ENCODE measurements around the gene SFXN4.

Gene SFXN4

GRCh38 chr10:119209035-119209735 lies 43.7 kb upstream of the SFXN4 start:
- Histone ChIP-seq H3K4me1 (peaks cover 0 to 57% (median 39%) of the 10 kb centered on the region in 4 donors), H3K36me3 (no peaks in the 10 kb centered on the region), H3K27ac (peak overlapping the region; percentile 87 to 90), H3K27me3 (no peaks in the 10 kb centered on the region), H3K4me3 (peak overlapping the region; percentile 87 to 97), H3K9me3 (no peaks in the 10 kb centered on the region)
- TF ChIP-seq CTCF (IDR thresholded peaks at IDR 0.05) = peak; percentile 83 to 90
- intact Hi-C loops (cut with DNase I; ENCODE audit: low total_unique reads) = loop anchor here (5.0 to 10.0 kb wide), 3 partner anchors 108 to 206 kb away; no protein-coding TSS in a partner anchor
- peak; percentile 77 to 83 for DNase-seq

- peaks cover 0 to 50% (median 35%) of the 10 kb centered on the region in 4 donors for H3K4me1 ChIP-seq
Observed at GRCh38 chr10:119208553-119208940, 43.0 kb upstream of the SFXN4 start.

GRCh38 chr10:119207713-119208552 lies 42.4 kb upstream of the SFXN4 start:
- peaks cover 0 to 44% (median 30%) of the 10 kb centered on the region in 4 donors for H3K4me1 ChIP-seq
- DNase-seq = peak; percentile 62 to 77
- TF ChIP-seq CTCF (IDR thresholded peaks at IDR 0.05) = no peak
- no peaks in the 10 kb centered on the region for H3K27me3 ChIP-seq
- peak overlapping the region; percentile 87 to 97 for H3K4me3 ChIP-seq
- intact Hi-C loops (cut with DNase I; ENCODE audit: low total_unique reads) = loop anchor here (5.0 to 10.0 kb wide), 3 partner anchors 109 to 207 kb away; no protein-coding TSS in a partner anchor
- H3K27ac ChIP-seq = peak overlapping the region; percentile 87 to 90
- H3K36me3 ChIP-seq = no peaks in the 10 kb centered on the region
- H3K9me3 ChIP-seq = no peaks in the 10 kb centered on the region

More at GRCh38 chr10:119208553-119208940, 43.0 kb upstream of the SFXN4 start:
- TF ChIP-seq CTCF (IDR thresholded peaks at IDR 0.05) = no peak
- Histone ChIP-seq H3K9me3 (no peaks in the 10 kb centered on the region), H3K27ac (peak overlapping the region; percentile 87 to 90), H3K4me3 (peak overlapping the region; percentile 87 to 97), H3K27me3 (no peaks in the 10 kb centered on the region), H3K36me3 (no peaks in the 10 kb centered on the region)
- intact Hi-C loops (cut with DNase I; ENCODE audit: low total_unique reads) = loop anchor here (5.0 to 10.0 kb wide), 3 partner anchors 109 to 206 kb away; no protein-coding TSS in a partner anchor
- no peak for DNase-seq

- no peak for TF ChIP-seq CTCF (IDR thresholded peaks at IDR 0.05)
- H3K9me3 ChIP-seq = no peaks in the 10 kb centered on the region
- no peaks in the 10 kb centered on the region for H3K36me3 ChIP-seq
- intact Hi-C loops (cut with DNase I; ENCODE audit: low total_unique reads) = loop anchor here (5.0 to 10.0 kb wide), 3 partner anchors 110 to 207 kb away; no protein-coding TSS in a partner anchor
- peaks cover 0 to 38% (median 24%) of the 10 kb centered on the region in 4 donors for H3K4me1 ChIP-seq
- H3K27ac ChIP-seq = peak within 1 kb of the TSS; percentile 87 to 90
- H3K27me3 ChIP-seq = no peaks in the 10 kb centered on the region
- DNase-seq = peak; percentile 97 to 98
- peak within 1 kb of the TSS; percentile 87 to 97 for H3K4me3 ChIP-seq
Observed at GRCh38 chr10:119207366-119207666, 41.8 kb upstream of the SFXN4 start, which contains the start of gene GRK5. Gene GRK5 (plus strand): TSS chr10:119207571. CDS start chr10:119207918, 347 bp downstream.

GRCh38 chr10:119206603-119207365 lies 41.3 kb upstream of the SFXN4 start:
- Histone ChIP-seq H3K27me3 (no peaks in the 10 kb centered on the region), H3K9me3 (no peaks in the 10 kb centered on the region), H3K4me3 (peak overlapping the region; percentile 87 to 97), H3K4me1 (peaks cover 0 to 33% (median 19%) of the 10 kb centered on the region in 4 donors), H3K36me3 (no peaks in the 10 kb centered on the region), H3K27ac (peak overlapping the region; percentile 87 to 90)
- peak; percentile 70 to 86 for DNase-seq
- TF ChIP-seq CTCF (IDR thresholded peaks at IDR 0.05) = peak; percentile 70 to 95
- intact Hi-C loops (cut with DNase I; ENCODE audit: low total_unique reads) = loop anchor here (5.0 to 10.0 kb wide), 3 partner anchors 111 to 208 kb away; no protein-coding TSS in a partner anchor

Data from tibial artery (tissue), 4 donors.